Omental fat pad (tissue), 4 donors: Measurements from ENCODE around the gene BABAM1. TPM values are rescaled to one million over a fixed set of nuclear protein-coding genes. Genes with fewer than 3 reads are reported as not detected.
A peak's percentile ranks its signal among the peaks of the same experiment; 100 is the strongest.

Source experiments
- ATAC-seq: fragments of 150-250 bp; one replicate; pipeline ENCODE4 v1.9.1; 2016; ENCODE audit warnings: mild to moderate bottlenecking, moderate library complexity; ENCODE audit not compliant: low FRiP score
- DNase-seq: peaks from one replicate; pipeline ENCODE4 v3.0.0-alpha.2; 2019; ENCODE audit warnings: low spot score
- total RNA-seq, 4 donors: library from RNA; depleted of rRNA; stranded (reverse); fragments of >200 nt; gene quantifications; one replicate each; pipeline ENCODE4 v1.1.0, GENCODE V29; 2016
- TF ChIP-seq, protein P1 (sequence below), 3 donors: fragments of 450-650 bp; IDR thresholded peaks; one replicate each; pipeline ENCODE4 v1.5.1; 2016 to 2017; ENCODE audit warnings: antibody characterized with exemption in 3 of 3, mild to moderate bottlenecking in 3 of 3, moderate library complexity in 2 of 3

BABAM1 gene
- total RNA-seq, 4 donors from 2014 or later, result 46.0 to 62.1 (median 59.1) TPM

- ATAC-seq, result no peak
- TF ChIP-seq, protein P1, sequence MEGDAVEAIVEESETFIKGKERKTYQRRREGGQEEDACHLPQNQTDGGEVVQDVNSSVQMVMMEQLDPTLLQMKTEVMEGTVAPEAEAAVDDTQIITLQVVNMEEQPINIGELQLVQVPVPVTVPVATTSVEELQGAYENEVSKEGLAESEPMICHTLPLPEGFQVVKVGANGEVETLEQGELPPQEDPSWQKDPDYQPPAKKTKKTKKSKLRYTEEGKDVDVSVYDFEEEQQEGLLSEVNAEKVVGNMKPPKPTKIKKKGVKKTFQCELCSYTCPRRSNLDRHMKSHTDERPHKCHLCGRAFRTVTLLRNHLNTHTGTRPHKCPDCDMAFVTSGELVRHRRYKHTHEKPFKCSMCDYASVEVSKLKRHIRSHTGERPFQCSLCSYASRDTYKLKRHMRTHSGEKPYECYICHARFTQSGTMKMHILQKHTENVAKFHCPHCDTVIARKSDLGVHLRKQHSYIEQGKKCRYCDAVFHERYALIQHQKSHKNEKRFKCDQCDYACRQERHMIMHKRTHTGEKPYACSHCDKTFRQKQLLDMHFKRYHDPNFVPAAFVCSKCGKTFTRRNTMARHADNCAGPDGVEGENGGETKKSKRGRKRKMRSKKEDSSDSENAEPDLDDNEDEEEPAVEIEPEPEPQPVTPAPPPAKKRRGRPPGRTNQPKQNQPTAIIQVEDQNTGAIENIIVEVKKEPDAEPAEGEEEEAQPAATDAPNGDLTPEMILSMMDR (IDR thresholded peaks at IDR 0.05), result no peak
- DNase-seq, result no peak
Measured at GRCh38 chr19:17304386-17305215, 37.4 kb downstream of the BABAM1 start.

DNA sequence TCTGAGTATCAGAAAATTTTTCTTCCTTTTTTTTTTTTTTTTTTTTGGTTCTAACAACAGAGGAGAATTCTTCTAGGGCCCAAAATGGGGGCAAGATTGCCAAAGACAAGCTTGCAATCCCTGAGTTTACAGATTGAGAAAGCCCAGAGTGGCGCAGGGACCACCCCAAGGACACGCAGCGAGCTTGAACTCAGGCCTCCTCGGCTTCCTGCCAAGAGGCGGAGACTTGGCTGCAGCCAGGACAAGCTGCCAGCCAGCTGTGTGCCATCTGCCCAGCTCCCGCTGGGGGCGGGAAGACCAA, 37.9 kb downstream of the BABAM1 start:
- TF ChIP-seq, protein P1 (IDR thresholded peaks at IDR 0.05), result no peak
- ATAC-seq (no peak), DNase-seq (no peak)

GRCh38 chr19:17305517-17306284, 38.5 kb downstream of the BABAM1 start, which contains the start of gene MRPL34:
Gene MRPL34, plus strand, starts transcription at chr19:17305872. Its CDS starts 21 bp downstream, at chr19:17305893.
- ATAC-seq, result peak; percentile 80
- TF ChIP-seq, protein P1 (IDR thresholded peaks at IDR 0.05), result peak in 1 of 3 donors; percentile 37
- peak; percentile 77 for DNase-seq

DNA sequence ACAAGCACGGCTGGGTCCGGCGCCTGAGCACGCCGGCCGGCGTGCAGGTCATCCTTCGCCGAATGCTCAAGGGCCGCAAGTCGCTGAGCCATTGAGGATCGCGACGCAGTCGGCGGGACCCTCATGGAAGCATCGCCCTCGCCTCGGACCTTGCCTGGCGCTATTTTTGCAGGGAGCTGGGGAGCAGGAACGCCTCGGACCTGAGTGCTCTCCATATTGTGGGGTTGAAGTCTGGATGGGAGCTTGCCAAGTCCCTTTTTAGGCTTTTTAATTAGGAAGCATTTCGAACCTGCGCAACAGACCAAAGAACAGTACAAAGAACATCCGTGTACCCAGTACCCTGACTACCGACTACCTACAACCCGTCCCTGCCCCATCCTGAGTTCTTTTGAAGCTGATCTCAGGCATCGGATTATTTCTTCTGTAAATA, 39.1 kb downstream of the BABAM1 start:
- TF ChIP-seq, protein P1 (IDR thresholded peaks at IDR 0.05), result no peak
- ATAC-seq (no peak), DNase-seq (no peak)

- TF ChIP-seq, protein P1 (IDR thresholded peaks at IDR 0.05), result no peak
- DNase-seq (no peak), ATAC-seq (no peak)
Measured at GRCh38 chr19:17307876-17308377, 40.7 kb downstream of the BABAM1 start.

- TF ChIP-seq, protein P1 (IDR thresholded peaks at IDR 0.05), result no peak
- peak; percentile 97 for DNase-seq
- peak; percentile 90 for ATAC-seq
Measured at GRCh38 chr19:17309198-17309964, 42.1 kb downstream of the BABAM1 start, which contains the start of gene DDA1. Gene DDA1, plus strand, starts transcription at chr19:17309563. Its CDS starts 92 bp downstream, at chr19:17309655.
